Progenitor cell of endocrine pancreas (in vitro differentiated cells): ENCODE data around the gene CASTOR1. TPM values are rescaled to one million over a fixed set of nuclear protein-coding genes. Genes with fewer than 3 reads are reported as not detected.

ENCODE experiments used
- DNase-seq: peaks from one replicate; pipeline ENCODE4 v3.0.0; 2021; ENCODE audit warnings: low spot score; ENCODE audit not compliant: unreplicated experiment
- H3K27ac Mint-ChIP-seq: 2 replicates; pipeline ENCODE4 v1.8.0; 2021; ENCODE audit warnings: mild to moderate bottlenecking, moderate library complexity, mixed read lengths
- H3K27me3 Mint-ChIP-seq: 2 replicates; pipeline ENCODE4 v1.8.0; 2021; ENCODE audit warnings: mixed read lengths
- H3K36me3 Mint-ChIP-seq: 2 replicates; pipeline ENCODE4 v1.8.0; 2022; ENCODE audit warnings: mixed read lengths; ENCODE audit not compliant: insufficient read depth
- H3K4me1 Mint-ChIP-seq: 2 replicates; pipeline ENCODE4 v1.8.0; 2021; ENCODE audit warnings: low read depth, mixed read lengths
- H3K4me3 Mint-ChIP-seq: 2 replicates; pipeline ENCODE4 v1.8.0; 2021; ENCODE audit warnings: low read depth, mild to moderate bottlenecking, moderate library complexity, mixed read lengths
- H3K9me3 Mint-ChIP-seq: 2 replicates; pipeline ENCODE4 v1.8.0; 2021; ENCODE audit warnings: low read depth, mixed read lengths
- total RNA-seq: library from RNA; stranded (reverse); gene quantifications from 2 replicates; pipeline ENCODE4 v1.2.1, GENCODE V29; 2021
- TF ChIP-seq, protein P1 (sequence below): fragments of 200-600 bp; sonication (generic); IDR thresholded peaks from one replicate; pipeline ENCODE4 v1.5.0; 2021; ENCODE audit warnings: antibody characterized with exemption, mild to moderate bottlenecking; ENCODE audit not compliant: unreplicated experiment

Gene CASTOR1
- total RNA-seq, 1 donor from 2014 or later, result 7.2 TPM

DNA sequence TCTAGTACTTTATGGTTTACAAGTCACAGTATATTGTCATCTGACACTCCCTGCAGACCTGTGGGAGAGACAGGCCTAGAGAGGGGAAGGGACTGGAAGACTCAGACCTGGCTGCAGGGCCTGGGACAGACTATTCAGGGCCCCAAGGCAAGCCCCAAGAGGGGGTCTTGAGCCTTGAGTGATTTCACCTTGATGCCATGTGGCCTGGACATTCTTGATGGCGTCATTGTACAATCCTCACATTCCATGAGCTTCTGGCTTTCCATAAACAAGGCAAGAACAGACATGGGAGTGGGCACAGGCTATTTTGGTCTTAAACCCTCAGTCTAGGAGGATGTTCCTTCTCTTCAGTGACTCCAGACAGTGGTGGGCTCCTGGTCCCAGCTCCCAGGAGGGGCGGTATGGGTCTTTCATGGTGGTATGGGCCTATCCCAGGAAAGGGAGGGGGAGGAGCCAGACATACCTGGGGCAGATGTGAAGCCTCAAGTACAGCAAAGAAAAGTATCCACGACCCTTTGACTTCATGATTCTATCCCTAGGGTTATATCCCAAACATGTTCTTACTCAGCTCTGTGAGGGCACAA lies 39.3 kb upstream of the CASTOR1 start:
- Mint-ChIP-seq H3K9me3 (no peaks in the 10 kb centered on the region), H3K4me3 (no peak overlapping the region), H3K27me3 (no peaks in the 10 kb centered on the region), H3K27ac (peak overlapping the region; percentile 77), H3K4me1 (peaks cover 25% of the 10 kb centered on the region), H3K36me3 (peaks cover 3% of the 10 kb centered on the region)
- DNase-seq, result no peak
- TF ChIP-seq, protein P1, sequence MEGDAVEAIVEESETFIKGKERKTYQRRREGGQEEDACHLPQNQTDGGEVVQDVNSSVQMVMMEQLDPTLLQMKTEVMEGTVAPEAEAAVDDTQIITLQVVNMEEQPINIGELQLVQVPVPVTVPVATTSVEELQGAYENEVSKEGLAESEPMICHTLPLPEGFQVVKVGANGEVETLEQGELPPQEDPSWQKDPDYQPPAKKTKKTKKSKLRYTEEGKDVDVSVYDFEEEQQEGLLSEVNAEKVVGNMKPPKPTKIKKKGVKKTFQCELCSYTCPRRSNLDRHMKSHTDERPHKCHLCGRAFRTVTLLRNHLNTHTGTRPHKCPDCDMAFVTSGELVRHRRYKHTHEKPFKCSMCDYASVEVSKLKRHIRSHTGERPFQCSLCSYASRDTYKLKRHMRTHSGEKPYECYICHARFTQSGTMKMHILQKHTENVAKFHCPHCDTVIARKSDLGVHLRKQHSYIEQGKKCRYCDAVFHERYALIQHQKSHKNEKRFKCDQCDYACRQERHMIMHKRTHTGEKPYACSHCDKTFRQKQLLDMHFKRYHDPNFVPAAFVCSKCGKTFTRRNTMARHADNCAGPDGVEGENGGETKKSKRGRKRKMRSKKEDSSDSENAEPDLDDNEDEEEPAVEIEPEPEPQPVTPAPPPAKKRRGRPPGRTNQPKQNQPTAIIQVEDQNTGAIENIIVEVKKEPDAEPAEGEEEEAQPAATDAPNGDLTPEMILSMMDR, result no peak

DNA sequence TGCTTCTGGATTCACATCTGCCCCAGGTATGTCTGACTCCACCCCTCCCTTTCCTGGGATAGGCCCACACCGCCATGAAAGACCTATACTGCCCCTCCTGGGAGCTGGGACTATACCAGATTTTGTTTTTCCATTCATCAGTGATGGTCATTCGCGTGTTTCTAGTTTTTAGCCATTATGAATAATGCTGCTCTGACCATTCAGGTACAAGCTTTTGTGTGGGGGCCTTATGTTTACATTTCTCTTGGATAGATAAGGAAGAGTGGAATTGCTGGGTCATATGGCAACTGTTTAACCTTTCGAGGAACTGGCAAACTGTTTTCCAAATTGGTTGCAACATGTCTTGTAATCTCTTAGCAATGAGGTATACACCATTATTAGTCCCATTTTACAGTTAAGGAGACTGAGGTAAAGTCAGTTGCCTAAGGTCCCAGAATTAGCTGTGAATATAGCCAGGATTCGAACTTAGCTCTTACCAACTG lies 38.6 kb upstream of the CASTOR1 start:
- Mint-ChIP-seq H3K27me3 (no peaks in the 10 kb centered on the region), H3K4me3 (peak overlapping the region; percentile 71), H3K36me3 (peaks cover 3% of the 10 kb centered on the region), H3K27ac (peak overlapping the region; percentile 90), H3K9me3 (no peaks in the 10 kb centered on the region), H3K4me1 (peaks cover 25% of the 10 kb centered on the region)
- DNase-seq, result no peak
- TF ChIP-seq, protein P1, result peak; percentile 29

DNA sequence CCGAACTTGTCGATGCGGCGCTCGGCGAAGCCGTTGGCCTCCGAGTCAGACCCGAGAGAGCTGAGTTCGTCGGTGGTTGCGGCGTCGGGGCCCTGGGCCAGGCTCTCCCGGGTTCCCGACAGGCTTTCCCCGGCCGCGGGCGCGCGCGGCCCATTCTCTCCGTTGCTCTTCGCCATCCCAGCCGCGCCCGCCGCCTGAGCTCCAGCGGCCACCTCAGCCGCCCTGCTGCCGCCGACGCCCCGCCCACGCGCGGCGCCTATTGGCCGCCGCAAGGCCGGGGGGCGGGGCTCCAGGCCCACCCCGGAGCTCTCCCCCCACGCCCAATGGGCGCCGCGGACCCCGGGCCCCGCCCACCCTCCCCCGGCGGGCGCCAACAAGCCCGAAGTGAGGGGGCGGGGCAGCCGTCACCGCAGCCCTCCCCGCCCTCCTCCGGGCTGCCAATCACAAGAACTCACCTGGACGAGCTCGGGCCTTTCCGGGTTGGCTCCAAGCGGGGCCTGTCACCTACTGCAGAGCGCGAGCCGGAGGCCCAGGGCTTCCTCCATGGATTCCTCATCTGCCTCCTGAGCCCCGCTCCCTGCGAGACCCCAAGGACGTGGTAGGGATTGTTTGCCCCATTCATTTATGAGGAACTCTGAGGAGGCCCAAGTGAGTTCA lies 37.5 kb upstream of the CASTOR1 start, which contains the start of gene TBC1D10A:
TBC1D10A (minus strand) TSS at position 236 of the 657 bp plus-strand sequence; CDS start at position 176, 60 bp downstream.
- peaks cover 25% of the 10 kb centered on the region for H3K4me1 Mint-ChIP-seq
- peak; percentile 93 for DNase-seq
- H3K4me3 Mint-ChIP-seq, result peak within 1 kb of the TSS; percentile 79
- H3K9me3 Mint-ChIP-seq, result no peaks in the 10 kb centered on the region
- peak within 1 kb of the TSS; percentile 90 for H3K27ac Mint-ChIP-seq
- peaks cover 3% of the 10 kb centered on the region for H3K36me3 Mint-ChIP-seq
- TF ChIP-seq, protein P1, result no peak
- no peaks in the 10 kb centered on the region for H3K27me3 Mint-ChIP-seq

DNA sequence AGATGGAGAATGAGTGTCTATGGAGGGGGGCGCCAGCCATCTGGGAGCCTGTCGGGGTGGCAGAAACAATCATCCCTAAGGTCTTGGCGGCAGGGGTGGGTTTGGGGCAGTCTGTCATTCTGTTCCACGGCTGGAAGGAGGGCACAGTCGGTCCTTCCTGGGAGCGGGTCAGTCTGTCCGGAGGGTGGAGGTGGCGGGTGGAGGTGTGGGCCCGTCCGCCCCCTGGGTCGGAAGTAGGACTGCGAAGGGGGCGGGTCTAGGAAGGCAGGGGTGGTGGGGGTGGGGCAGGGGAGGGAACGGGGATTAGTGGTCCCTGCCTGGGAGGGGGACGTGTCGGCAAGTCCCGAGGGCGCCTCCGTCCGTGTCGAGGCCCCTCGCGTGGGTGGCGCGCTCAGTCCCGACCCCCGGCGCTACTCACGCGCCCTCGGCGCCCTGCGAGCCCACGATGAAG lies 37.0 kb upstream of the CASTOR1 start:
- peaks cover 3% of the 10 kb centered on the region for H3K36me3 Mint-ChIP-seq

DNA sequence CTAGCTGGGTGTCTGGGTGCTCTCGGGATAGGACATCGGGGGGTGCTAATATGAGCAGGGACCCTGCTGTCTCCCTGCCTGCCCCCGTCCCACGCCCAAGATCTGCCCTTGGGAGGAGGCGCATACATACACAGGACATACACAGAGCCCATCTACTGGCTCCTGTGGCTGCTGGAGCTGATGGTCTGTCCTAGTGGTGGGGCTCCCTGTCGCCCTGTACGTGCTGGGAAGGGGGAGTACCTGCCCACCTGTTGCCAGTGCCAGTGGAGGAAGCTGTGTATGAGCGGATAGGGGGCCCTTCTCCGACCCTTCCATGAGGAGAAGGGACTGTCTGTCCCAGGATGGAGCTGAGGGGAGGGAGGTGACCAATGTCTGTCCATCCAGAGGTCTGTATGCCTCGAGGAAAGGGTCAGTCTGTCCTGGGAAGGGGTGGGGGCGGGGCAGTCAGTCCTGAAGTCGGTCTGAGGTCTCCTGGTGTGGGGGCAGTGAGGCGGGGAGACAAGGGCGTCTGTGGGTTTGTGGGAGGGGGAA lies 36.5 kb upstream of the CASTOR1 start:
- Mint-ChIP-seq H3K4me3 (peak overlapping the region; percentile 79), H3K9me3 (no peaks in the 10 kb centered on the region), H3K36me3 (peaks cover 3% of the 10 kb centered on the region), H3K4me1 (peaks cover 25% of the 10 kb centered on the region), H3K27me3 (no peaks in the 10 kb centered on the region), H3K27ac (no peak overlapping the region)
- no peak for DNase-seq
- TF ChIP-seq, protein P1, result no peak

More for the DNA sequence above, 37.0 kb upstream of the CASTOR1 start:
- peaks cover 25% of the 10 kb centered on the region for H3K4me1 Mint-ChIP-seq
- DNase-seq, result peak; percentile 13
- H3K9me3 Mint-ChIP-seq, result no peaks in the 10 kb centered on the region
- TF ChIP-seq, protein P1, result no peak
- peak overlapping the region; percentile 79 for H3K4me3 Mint-ChIP-seq
- H3K27me3 Mint-ChIP-seq, result no peaks in the 10 kb centered on the region
- no peak overlapping the region for H3K27ac Mint-ChIP-seq
